ENCODE measurements around the gene TRIM71.
"Not testable (repeated sequence)": the region's sequence is repeated elsewhere in the genome, so short reads cannot be mapped to it uniquely, and the experiment has no call there.

The TRIM71 gene

DNA sequence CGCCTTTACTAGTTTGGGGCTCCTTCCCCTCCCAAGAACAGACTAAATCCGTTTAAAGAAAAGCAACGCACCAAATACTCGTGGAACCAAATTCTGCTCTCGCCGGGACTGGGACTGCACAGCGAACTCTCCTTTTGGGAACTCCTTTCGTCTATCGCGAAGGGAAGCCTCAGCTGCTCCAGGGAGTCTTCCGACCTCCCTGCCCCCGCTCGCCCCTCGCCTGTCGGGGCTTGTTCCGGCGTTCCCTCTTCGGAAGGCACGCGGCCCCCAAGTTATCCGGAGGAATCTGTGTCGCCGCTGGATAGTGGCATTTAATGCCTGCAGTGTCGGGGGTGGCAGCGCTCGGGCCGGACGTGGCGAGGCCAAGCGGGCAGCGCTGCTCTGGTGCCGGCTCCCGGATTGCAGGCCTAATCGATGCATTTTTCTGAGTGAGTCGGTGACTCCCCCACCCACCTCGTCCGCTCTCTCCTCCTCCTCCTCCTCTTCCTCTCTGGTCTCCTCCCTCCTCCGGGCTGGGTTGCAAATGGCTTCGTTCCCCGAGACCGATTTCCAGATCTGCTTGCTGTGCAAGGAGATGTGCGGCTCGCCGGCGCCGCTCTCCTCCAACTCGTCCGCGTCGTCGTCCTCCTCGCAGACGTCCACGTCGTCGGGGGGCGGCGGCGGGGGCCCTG, at the start of gene TRIM71:
Gene TRIM71 (plus strand): TSS at position 440 of the 671 bp plus-strand sequence. CDS start 84 bp downstream, at position 524.
- DNase-seq (ENCODE audit: low read depth) = no peak
- no peak within 1 kb of the TSS for H3K4me3 ChIP-seq (ENCODE audit: low read depth, low read length)
- TF ChIP-seq, protein P1, sequence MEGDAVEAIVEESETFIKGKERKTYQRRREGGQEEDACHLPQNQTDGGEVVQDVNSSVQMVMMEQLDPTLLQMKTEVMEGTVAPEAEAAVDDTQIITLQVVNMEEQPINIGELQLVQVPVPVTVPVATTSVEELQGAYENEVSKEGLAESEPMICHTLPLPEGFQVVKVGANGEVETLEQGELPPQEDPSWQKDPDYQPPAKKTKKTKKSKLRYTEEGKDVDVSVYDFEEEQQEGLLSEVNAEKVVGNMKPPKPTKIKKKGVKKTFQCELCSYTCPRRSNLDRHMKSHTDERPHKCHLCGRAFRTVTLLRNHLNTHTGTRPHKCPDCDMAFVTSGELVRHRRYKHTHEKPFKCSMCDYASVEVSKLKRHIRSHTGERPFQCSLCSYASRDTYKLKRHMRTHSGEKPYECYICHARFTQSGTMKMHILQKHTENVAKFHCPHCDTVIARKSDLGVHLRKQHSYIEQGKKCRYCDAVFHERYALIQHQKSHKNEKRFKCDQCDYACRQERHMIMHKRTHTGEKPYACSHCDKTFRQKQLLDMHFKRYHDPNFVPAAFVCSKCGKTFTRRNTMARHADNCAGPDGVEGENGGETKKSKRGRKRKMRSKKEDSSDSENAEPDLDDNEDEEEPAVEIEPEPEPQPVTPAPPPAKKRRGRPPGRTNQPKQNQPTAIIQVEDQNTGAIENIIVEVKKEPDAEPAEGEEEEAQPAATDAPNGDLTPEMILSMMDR (IDR thresholded peaks at IDR 0.05; ENCODE audit: control insufficient read depth, extremely low read depth, insufficient read depth) = no peak

DNA sequence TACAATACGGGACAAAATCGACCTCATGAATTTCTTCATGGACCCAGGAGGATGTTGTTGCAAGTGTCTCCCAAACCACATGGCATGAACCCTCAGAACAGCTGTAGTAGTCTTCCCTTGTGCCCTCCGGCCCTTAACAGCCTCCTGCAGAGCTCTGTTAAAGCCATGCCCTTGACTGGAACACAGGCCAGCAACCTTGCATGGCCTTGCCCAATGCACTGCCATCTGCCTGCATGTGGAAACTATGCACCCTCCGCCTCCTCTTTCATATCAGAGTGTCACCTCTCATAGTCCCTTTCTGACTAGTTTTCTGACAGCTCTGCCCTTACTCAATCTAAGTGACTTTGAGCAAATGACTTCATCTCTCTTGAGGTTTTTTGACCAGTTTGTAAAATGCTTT, 39.4 kb upstream of the TRIM71 start:
- no peak for DNase-seq (ENCODE audit: low read depth)
- TF ChIP-seq, protein P1 (IDR thresholded peaks at IDR 0.05; ENCODE audit: control insufficient read depth, extremely low read depth, insufficient read depth) = no peak
- H3K4me3 ChIP-seq (ENCODE audit: low read depth, low read length) = no peak overlapping the region

DNA sequence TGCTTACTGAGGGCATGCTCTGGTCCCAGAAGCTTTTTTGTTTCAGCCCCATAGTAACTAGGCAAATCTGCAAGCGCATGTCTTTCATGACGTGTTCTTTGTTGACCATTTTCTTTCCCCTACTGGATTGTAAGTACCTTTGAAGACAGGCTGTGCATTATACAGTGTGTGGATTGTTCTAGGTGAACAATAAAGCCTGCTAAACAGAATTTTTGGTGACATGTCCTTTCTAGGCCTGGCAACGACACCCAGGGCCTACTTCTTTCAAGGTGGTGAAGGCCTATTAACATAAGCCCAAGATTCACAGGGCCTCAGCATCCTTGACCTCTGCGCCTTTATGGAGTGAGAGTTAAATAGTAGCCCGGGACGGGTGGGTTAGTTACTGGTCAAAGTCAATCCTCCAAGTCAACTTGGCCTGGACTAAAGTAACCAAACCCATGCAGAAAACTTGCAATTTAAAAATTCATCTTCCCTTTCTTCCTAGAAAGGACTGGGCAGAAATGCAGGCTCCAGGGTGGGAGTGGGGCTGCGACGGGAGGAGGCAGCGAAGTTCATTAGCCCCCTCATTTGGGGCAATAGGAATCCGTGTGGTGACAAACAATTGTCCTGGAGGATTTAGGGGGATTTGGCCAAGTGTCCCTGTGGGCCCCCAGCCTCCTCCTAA, 37.6 kb upstream of the TRIM71 start:
- TF ChIP-seq, protein P1 (IDR thresholded peaks at IDR 0.05; ENCODE audit: control insufficient read depth, extremely low read depth, insufficient read depth) = no peak
- no peak overlapping the region for H3K4me3 ChIP-seq (ENCODE audit: low read depth, low read length)
- DNase-seq (ENCODE audit: low read depth) = no peak

DNA sequence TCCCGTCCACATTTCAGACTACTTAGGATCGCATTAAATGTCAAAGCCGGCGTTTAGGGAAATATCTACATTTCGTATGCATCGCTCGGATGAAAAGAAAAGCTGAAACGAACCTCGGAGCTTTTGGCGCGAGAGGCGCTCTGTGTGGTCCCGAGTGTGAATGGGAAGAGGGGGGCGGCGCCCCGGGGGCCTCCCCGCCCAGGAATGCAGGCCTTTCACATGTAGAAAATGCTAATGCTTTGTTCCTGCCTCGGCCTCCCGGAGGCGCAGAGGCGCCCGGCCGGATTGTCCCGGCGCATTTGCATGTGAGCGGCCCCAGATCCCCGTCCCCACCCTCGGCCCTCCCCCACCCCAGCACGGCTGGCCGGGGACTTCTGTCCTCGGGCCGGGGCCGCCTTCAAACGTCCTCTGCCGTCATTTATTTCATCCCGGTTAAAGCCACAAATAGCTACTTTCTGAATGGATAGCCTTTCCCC, 37.0 kb upstream of the TRIM71 start:
- no peak for DNase-seq (ENCODE audit: low read depth)
- H3K4me3 ChIP-seq (ENCODE audit: low read depth, low read length) = peak overlapping the region; percentile 58
- TF ChIP-seq, protein P1 (IDR thresholded peaks at IDR 0.05; ENCODE audit: control insufficient read depth, extremely low read depth, insufficient read depth) = no peak

DNA sequence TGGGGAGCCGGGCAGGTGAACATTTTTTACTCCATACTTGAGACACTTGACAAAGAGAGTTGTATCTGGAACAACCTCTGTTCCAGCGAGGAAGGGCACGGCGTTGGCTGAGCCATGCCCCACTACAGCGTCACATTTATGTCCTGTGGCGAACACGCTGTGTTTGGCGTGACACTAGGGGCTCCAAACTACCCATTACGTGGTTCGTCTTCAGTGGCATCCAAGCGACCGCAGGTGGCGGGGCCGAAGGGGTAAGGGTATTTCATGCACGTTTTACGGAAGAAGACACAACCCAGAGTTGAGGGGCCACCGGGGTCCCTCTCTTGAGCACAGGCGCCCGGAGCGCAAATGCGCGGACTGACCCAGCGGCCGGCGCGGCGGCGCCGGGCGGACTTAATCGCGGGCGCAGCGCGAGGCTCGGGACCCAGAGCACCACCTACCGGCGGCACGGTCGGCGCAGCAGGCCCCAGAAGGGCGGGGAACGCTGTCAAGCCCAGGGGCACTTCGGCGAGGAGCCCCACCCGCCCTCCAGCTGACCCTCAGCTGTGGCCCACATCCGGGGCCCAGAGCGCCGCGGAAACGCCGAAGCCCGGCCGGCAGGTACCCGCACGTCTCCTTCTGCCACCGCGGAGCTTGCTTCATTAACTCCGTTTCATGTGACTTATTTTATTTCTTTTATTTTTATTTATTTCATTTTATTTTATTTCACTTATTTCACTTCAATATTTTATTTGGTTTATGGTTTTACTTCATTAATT, 36.4 kb upstream of the TRIM71 start:
- DNase-seq (ENCODE audit: low read depth) = peak; percentile 18
- H3K4me3 ChIP-seq (ENCODE audit: low read depth, low read length) = peak overlapping the region; percentile 58
- TF ChIP-seq, protein P1 (IDR thresholded peaks at IDR 0.05; ENCODE audit: control insufficient read depth, extremely low read depth, insufficient read depth) = peak; percentile 95

DNA sequence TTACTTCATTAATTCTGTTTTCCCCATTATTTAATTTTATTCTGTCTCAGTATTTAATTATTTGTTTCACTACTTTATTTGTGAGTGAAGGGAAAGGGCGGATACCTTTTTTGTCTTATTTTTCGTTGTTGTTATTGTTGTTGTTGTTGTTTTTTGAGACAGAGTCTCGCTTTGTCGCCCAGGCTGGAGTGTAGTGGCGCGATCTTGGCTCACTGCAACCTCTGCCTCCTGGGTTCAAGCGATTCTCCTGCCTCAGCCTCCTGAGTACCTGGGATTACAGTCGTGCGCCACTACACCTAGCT, 35.9 kb upstream of the TRIM71 start:
- not testable (repeated sequence) for DNase-seq (ENCODE audit: low read depth); H3K4me3 ChIP-seq (ENCODE audit: low read depth, low read length)

DNA sequence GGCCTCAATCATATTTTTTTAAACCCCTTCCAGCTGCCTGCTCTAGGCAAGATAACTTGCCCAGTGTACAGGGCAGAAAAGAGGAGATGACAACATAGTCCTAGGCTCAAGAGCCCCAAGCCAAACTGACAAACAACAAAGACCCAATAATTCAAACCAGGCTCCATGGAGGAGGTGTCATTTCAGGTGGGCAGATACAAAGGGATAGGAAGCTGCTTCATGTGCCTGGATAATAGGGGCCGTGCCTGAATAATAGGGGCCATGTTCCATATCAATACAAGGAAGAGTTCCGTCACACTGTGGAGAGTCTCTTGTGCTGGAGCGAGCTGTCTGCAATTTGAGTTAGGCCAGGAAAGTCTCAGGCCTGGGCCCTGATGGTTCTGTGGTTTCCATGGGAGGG, 35.4 kb upstream of the TRIM71 start:
- no peak overlapping the region for H3K4me3 ChIP-seq (ENCODE audit: low read depth, low read length)
- no peak for DNase-seq (ENCODE audit: low read depth)
- TF ChIP-seq, protein P1 (IDR thresholded peaks at IDR 0.05; ENCODE audit: control insufficient read depth, extremely low read depth, insufficient read depth) = no peak

Data from LNCaP clone FGC (cell line).